BE2C (cell line): ENCODE data around the gene YTHDF1.
A peak's percentile ranks its signal among the peaks of the same experiment; 100 is the strongest.

ENCODE experiments used
- DNase-seq: peaks from one replicate; pipeline ENCODE4 v3.0.0-alpha.2; 2020
- H3K27me3 ChIP-seq: fragments of 250-450 bp; sonication (Bioruptor Pico); 2 replicates; pipeline ENCODE4 v1.5.1; 2020; ENCODE audit warnings: mild to moderate bottlenecking
- H3K36me3 ChIP-seq: fragments of 250-450 bp; sonication (Bioruptor Pico); 2 replicates; pipeline ENCODE4 v1.5.1; 2020; ENCODE audit warnings: mild to moderate bottlenecking
- H3K4me1 ChIP-seq: fragments of 250-450 bp; sonication (Bioruptor Pico); 2 replicates; pipeline ENCODE4 v1.5.1; 2020
- H3K4me3 ChIP-seq: 2 replicates; pipeline ENCODE4 v1.5.1; 2011; ENCODE audit warnings: low read depth, low read length
- H3K9me3 ChIP-seq: fragments of 250-450 bp; sonication (Bioruptor Pico); 2 replicates; pipeline ENCODE4 v1.5.1; 2020
- CTCF ChIP-seq: IDR thresholded peaks from 2 replicates; pipeline ENCODE4 v1.5.1; 2012; ENCODE audit warnings: mild to moderate bottlenecking, low read depth, low read length

Gene YTHDF1

GRCh38 chr20:63148696-63149095 lies 67.2 kb downstream of the YTHDF1 start:
- Histone ChIP-seq H3K9me3 (0 out of 2 replicates have a peak, but pooled peaks cover 8% of the 10 kb centered on the region), H3K36me3 (no peaks in the 10 kb centered on the region), H3K27me3 (peaks cover 79% of the 10 kb centered on the region), H3K4me1 (no peaks in the 10 kb centered on the region), H3K4me3 (no peak overlapping the region)
- TF ChIP-seq CTCF: no peak
- DNase-seq: peak; percentile 0

GRCh38 chr20:63147532-63147931 lies 68.4 kb downstream of the YTHDF1 start:
- no peak for DNase-seq
- Histone ChIP-seq H3K4me1 (no peaks in the 10 kb centered on the region), H3K27me3 (peaks cover 77% of the 10 kb centered on the region), H3K9me3 (0 out of 2 replicates have a peak, but pooled peaks cover 8% of the 10 kb centered on the region), H3K36me3 (no peaks in the 10 kb centered on the region), H3K4me3 (no peak overlapping the region)
- TF ChIP-seq CTCF: no peak
